OCI-LY3 (cell line): ENCODE data around the gene DIO3.
"Not testable (repeated sequence)": the region's sequence is repeated elsewhere in the genome, so short reads cannot be mapped to it uniquely, and the experiment has no call there.

Source experiments
- H2AFZ ChIP-seq: fragments of 200-600, 300-600 bp; shearing (Covaris generic); 2 replicates; pipeline ENCODE4 v1.6.0; 2014; ENCODE audit warnings: antibody characterized with exemption, low read depth, low read length
- H3K27ac ChIP-seq: fragments of 200-600, 300-600 bp; sonication (generic); 2 replicates; pipeline ENCODE4 v1.5.1; 2014; ENCODE audit warnings: mild to moderate bottlenecking, low read length, moderate library complexity, mixed read lengths
- H3K27me3 ChIP-seq: fragments of 200-600, 300-600 bp; sonication (generic); 2 replicates; pipeline ENCODE4 v1.6.1; 2014; ENCODE audit warnings: low read depth, low read length, mixed read lengths
- H3K36me3 ChIP-seq: fragments of 200-600, 300-600 bp; sonication (generic); replicated peaks from 2 replicates; pipeline ENCODE3; 2014; ENCODE audit warnings: low read depth, low read length, mixed read lengths
- H3K4me1 ChIP-seq: fragments of 300-600, 200-600 bp; sonication (generic); 2 replicates; pipeline ENCODE4 v1.6.1; 2014; ENCODE audit warnings: low read length, mixed read lengths
- H3K4me2 ChIP-seq: fragments of 200-600, 300-600 bp; sonication (generic); 2 replicates; pipeline ENCODE4 v1.6.1; 2014; ENCODE audit warnings: low read length, mixed read lengths
- H3K4me3 ChIP-seq: fragments of 300-600, 200-600 bp; sonication (generic); 2 replicates; pipeline ENCODE4 v1.5.1; 2014; ENCODE audit warnings: antibody characterized with exemption, mild to moderate bottlenecking, low read length, moderate library complexity
- H3K79me2 ChIP-seq: fragments of 300-600, 200-600 bp; shearing (Covaris generic); 2 replicates; pipeline ENCODE4 v1.6.1; 2014; ENCODE audit warnings: mild to moderate bottlenecking, low read length, mixed read lengths
- H3K9ac ChIP-seq: fragments of 300-600, 200-600 bp; shearing (Covaris generic); 2 replicates; pipeline ENCODE4 v1.6.0; 2014; ENCODE audit warnings: mild to moderate bottlenecking, low read length, moderate library complexity
- H3K9me3 ChIP-seq: fragments of 200-600, 300-600 bp; shearing (Covaris generic); 2 replicates; pipeline ENCODE4 v1.6.1; 2014; ENCODE audit warnings: low read length, mixed read lengths; ENCODE audit not compliant: insufficient read depth
- H4K20me1 ChIP-seq: fragments of 200-600, 300-600 bp; sonication (generic); 2 replicates; pipeline ENCODE4 v1.6.1; 2016; ENCODE audit warnings: low read length, mixed read lengths; ENCODE audit not compliant: insufficient read depth
- EZH2phosphoT487 ChIP-seq: fragments of 200-600 bp; shearing (Covaris generic); IDR thresholded peaks from 2 replicates; pipeline ENCODE4 v1.6.1; 2018; ENCODE audit warnings: antibody characterized with exemption, mixed run types, low read depth
- TF ChIP-seq, protein P1 (sequence below): fragments of 200-600, 300-600 bp; sonication (generic); IDR thresholded peaks from 2 replicates; pipeline ENCODE4 v1.5.1; 2014; ENCODE audit warnings: antibody characterized with exemption, low read length, low read depth

Gene DIO3

GRCh38 chr14:101547961-101548669 lies 13.2 kb upstream of the DIO3 start:
- no peaks in the 10 kb centered on the region for H3K36me3 ChIP-seq
- H3K4me2 ChIP-seq, result no peak overlapping the region
- H3K27me3 ChIP-seq, result no peaks in the 10 kb centered on the region
- H3K4me3 ChIP-seq, result no peak overlapping the region
- no peak overlapping the region for H3K9ac ChIP-seq
- no peak overlapping the region for H3K27ac ChIP-seq
- no peak for TF ChIP-seq EZH2phosphoT487
- TF ChIP-seq, protein P1, sequence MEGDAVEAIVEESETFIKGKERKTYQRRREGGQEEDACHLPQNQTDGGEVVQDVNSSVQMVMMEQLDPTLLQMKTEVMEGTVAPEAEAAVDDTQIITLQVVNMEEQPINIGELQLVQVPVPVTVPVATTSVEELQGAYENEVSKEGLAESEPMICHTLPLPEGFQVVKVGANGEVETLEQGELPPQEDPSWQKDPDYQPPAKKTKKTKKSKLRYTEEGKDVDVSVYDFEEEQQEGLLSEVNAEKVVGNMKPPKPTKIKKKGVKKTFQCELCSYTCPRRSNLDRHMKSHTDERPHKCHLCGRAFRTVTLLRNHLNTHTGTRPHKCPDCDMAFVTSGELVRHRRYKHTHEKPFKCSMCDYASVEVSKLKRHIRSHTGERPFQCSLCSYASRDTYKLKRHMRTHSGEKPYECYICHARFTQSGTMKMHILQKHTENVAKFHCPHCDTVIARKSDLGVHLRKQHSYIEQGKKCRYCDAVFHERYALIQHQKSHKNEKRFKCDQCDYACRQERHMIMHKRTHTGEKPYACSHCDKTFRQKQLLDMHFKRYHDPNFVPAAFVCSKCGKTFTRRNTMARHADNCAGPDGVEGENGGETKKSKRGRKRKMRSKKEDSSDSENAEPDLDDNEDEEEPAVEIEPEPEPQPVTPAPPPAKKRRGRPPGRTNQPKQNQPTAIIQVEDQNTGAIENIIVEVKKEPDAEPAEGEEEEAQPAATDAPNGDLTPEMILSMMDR, result no peak
- no peaks in the 10 kb centered on the region for H3K79me2 ChIP-seq
- no peak overlapping the region for H2AFZ ChIP-seq
- no peaks in the 10 kb centered on the region for H3K4me1 ChIP-seq
- no peaks in the 10 kb centered on the region for H3K9me3 ChIP-seq
- H4K20me1 ChIP-seq, result no peaks in the 10 kb centered on the region

DNA sequence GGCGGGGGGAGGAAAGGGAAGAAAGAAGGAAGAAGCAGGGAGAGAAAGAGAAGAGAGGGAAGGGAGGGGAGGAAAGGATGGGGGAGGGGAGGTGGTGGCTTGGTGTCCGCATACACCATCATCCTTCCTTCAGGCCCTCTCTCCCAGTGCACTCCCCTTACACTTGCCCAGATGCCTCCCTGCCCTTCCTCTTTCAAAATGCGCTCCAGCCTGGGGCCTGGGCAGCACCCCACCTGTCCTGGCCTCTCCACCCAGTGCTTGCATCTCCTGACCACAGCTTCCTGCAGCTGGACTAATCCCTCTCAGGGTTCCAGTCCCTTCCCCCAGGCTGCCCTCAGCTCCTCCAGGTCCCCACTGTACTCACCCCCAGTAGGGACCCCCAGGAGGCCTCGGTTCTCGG lies 12.6 kb upstream of the DIO3 start:
- no peak overlapping the region for H3K4me3 ChIP-seq
- H4K20me1 ChIP-seq, result no peaks in the 10 kb centered on the region
- H3K4me2 ChIP-seq, result no peak overlapping the region
- H3K79me2 ChIP-seq, result no peaks in the 10 kb centered on the region
- no peak overlapping the region for H2AFZ ChIP-seq
- no peaks in the 10 kb centered on the region for H3K4me1 ChIP-seq
- H3K9ac ChIP-seq, result no peak overlapping the region
- H3K36me3 ChIP-seq, result no peaks in the 10 kb centered on the region
- H3K27ac ChIP-seq, result no peak overlapping the region
- H3K27me3 ChIP-seq, result no peaks in the 10 kb centered on the region
- TF ChIP-seq EZH2phosphoT487, result no peak
- TF ChIP-seq, protein P1, result no peak
- no peaks in the 10 kb centered on the region for H3K9me3 ChIP-seq

- Histone ChIP-seq H3K4me2 (no peak overlapping the region), H4K20me1 (no peaks in the 10 kb centered on the region), H3K9ac (no peak overlapping the region), H3K27ac (no peak overlapping the region), H3K4me3 (no peak overlapping the region), H3K36me3 (no peaks in the 10 kb centered on the region), H3K4me1 (no peaks in the 10 kb centered on the region), H2AFZ (no peak overlapping the region), H3K27me3 (no peaks in the 10 kb centered on the region; the same call in 1 of the 2 replicates), H3K79me2 (no peaks in the 10 kb centered on the region), H3K9me3 (no peaks in the 10 kb centered on the region)
- TF ChIP-seq, protein P1, result no peak
- TF ChIP-seq EZH2phosphoT487, result no peak
These were observed 12.1 kb upstream of the DIO3 start for GRCh38 chr14:101549154-101549553.

DNA sequence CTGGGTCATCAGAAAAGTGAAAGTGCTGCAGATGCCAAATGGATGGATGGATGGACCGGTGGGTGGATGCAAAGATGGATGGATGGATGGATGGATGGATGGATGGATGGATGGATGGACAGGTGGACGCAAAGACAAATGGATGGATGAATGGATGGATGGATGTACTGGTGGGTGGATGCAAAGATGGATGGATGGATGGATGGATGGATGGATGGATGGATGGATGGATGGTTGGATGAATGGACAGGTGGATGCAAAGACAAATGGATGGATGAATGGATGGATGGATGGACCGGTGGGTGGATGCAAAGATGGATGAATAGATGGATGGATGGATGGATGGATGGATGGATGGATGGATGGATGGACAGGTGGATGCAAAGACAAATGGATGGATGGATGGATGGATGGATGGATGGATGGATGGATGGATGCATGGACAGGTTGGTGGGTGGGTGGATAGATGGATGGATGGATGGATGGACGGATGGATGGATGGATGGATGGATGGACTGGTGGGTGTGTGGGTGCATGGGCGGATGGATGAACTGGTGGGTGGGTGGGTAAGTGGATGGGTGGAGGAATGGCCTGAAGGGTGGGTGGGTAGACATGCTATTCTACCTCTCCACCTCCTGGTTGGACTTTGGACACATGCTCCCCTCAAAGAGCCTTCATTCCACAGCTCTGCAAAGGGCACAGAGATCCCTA lies 10.9 kb upstream of the DIO3 start:
- H3K4me2 ChIP-seq, H3K79me2 ChIP-seq, H3K9me3 ChIP-seq, H3K27ac ChIP-seq, H3K27me3 ChIP-seq, H4K20me1 ChIP-seq, H3K9ac ChIP-seq, H3K36me3 ChIP-seq, H3K4me3 ChIP-seq, H2AFZ ChIP-seq, H3K4me1 ChIP-seq: not testable (repeated sequence)
